Measurements from ENCODE around the gene LSM14B.
"Not testable (repeated sequence)": the region's sequence is repeated elsewhere in the genome, so short reads cannot be mapped to it uniquely, and the experiment has no call there.

Gene LSM14B

DNA sequence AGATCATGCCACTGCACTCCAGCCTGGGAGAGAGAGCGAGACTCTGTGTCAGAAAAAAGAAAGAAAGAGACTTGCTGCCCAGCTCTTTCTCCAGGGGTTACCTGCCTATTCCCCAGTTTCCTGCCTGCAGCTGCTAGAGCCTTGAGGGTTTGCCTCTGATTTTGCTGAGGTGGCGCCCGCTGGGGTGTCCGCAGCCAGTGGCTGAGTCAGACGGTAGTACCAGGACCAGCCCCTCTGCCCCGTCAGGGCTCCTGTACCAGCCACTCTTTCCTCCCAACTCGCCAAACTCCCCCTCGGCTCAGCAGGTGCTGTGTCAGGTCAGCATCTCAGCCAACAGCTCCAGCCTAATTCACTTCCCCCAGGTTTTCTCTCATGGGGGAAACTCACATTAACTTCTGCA lies 7.4 kb upstream of the LSM14B start:
- DNase-seq = no peak

DNA sequence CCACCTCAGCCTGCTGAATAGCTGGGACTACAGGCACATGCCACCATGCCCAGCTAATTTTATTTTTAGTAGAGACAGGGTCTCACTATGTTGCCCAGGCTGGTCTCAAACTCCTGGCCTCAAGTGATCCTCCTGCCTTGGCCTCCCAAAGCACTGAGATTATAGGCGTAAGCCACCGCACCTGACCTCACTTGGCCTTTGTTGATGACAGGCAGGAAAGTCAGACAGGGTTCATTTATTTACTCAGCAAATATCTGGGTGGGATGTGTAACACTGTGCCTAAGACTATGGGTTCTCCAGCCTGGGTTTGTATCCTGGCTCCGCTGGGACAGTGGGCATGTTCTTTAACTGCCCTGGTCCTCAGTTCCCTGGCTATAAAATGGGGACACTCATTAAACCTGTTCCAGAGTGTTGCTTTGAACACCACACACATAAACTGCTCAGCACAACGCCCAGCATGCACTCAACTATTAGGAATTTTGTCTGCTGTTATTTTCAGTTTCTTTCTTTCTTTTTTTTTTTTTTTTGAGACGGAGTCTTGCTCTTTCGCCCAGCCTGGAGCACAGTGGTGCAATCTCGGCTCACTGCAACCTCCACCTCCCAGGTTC lies 6.4 kb upstream of the LSM14B start:
- DNase-seq = not testable (repeated sequence)

DNA sequence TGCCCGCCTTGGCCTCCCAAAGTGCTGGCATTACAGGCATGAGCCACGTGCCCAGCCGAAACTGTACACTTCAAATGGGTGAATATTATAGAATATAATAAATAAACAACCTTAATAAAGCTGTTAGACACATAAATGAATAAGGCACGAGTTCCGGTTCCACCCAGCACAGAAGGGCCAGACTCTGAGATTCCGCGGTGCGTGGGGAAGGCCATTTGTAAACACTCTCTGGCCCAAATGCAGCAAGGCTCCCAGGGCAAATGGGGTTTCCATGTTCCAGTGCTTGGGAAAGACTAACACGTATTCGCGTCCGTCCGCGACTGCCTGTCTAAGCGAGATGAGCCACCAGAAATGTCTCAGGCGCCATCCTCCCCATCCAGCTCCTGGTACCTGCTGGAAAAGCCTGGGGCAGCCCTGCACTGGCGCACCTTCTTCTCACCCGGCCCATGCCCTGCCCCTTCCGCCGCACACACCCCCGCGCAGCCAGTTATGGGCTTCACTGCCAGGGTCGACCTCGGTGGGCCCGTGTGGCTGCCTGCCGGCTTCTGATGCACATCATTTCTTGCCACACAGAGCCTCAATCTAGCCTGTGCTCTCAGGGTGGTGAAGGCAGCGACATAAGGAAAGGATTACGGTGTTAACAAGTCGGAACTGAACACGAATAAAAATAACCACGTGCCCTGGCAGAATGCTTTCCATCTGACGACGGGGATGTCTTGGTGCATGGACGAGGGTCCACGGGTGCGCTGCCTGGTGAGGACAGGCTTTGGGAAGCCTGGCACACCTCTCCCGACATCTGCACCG lies 5.5 kb upstream of the LSM14B start:
- no peak for DNase-seq

- DNase-seq = no peak
Observed at GRCh38 chr20:62117362-62117646, 5.0 kb upstream of the LSM14B start.

- DNase-seq = no peak
Observed at GRCh38 chr20:62117658-62118057, 4.6 kb upstream of the LSM14B start.

DNA sequence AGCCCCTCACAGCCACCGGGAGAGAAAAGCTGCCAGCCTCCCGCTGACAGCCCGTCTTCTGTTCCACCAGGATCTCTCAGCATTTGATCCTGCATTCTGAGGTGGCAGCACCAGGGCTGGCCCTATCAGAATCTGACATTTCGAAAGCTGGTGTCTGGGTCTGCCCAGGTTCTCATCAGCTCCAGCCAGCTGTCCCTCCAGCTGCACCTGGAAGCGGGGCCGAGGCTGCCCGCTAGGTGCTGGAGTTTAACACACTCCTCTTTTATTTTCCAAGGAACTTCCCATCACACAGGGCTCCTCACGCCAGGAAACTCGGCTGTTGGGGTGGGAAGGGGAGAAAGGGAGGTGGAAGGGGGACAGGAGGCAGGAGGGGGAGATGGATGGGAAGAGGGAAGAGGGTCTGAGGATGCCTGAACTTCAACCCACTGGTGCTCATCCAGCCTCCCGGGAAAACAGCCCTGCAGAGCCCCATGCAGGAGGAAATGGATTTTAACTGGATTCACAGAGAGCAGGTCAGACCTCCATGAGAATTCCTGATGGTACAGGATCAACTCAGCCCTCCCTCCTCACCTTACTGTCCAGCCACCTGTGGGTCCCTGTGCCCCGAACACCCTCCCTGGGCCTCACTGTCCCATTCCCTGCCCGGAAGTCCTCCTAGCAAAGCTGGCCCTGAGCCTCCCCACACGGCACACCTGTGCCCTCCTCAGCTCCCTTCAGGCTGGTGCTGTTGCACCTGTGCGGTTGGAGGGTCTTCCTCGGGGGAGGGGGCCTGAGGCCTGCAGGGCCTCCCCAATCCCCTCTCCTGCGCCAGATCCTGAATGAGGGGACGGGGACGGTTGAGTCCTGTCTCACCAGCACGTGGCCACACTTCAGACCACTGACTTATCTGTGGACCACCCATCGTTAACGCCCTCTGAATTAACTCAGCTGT lies 3.9 kb upstream of the LSM14B start:
- no peak for DNase-seq

DNA sequence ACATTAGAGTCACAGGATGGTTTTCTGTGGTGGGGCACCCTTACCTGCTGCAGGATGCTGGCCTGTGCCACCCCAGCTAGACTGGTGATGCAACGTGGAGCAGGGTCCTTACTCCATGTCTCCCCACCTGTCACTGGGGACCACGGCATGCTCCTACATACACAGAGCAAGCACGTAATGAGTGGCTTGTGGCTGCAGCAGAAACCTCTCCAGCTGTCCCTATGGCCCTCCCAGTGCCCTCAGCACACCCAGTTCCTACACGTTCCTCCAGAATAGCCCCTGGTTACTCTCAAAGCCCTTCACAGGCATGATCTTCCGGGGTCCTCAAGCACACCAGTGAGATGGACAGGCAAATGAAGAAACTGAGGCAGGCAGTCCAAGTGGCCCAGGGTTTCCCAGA lies 3.2 kb upstream of the LSM14B start:
- no peak for DNase-seq

DNA sequence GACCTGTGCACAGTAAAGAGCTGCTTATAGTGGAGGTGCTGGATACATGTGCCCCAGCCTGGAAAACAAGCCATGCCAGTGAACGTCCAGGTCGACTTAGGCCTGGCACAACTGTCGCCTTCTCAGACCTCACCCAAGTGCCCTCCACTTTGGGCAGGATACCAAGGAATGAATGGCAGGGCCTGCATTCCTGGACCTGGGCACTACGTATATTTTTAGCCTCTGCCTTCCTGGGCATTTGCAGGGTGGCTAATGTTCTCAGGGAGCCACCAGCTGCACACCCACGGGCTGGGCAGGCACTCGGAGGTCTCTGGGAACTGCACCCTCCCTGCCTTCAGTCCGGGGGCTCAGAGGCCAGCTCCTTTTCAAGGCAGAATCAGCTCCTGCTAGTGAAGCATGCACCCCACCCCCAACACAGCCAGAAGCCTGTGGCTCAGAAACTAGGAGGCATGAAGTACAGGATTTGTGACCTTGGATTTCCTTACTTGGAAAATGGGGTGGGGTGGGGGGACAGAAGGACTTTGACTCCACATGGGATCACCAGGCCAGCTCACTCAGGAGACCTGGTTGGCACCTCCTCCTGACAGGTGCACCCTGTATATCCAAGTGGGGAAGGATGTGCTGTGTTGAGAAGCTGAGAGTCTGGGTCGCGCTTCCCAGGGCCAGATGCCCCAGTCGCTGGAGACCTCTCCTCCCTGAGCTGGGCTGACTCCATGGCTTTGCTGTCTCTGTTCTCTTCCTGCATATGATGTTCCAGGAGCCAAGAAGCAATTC lies 2.5 kb upstream of the LSM14B start:
- no peak for DNase-seq

DNA sequence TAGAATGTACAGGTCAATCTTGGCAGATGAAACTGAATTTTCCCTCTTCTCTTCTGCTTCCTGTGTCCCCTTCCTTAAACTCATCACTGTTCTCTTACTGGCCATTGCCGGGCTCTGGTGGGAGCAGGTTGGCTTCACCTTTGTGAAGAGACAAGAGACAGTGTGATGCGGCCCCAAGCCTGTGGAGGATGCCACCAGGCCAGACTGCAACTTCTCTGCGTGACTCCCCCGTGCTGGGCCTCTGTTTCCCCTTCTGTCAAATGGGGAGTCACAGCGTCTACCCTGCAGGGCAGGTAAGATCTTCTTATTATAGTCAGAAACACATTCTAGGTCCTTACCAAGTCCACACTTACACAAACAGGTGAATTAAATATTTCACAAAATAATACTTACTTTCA lies 1.9 kb upstream of the LSM14B start:
- no peak for DNase-seq

GRCh38 chr20:62120990-62121775 lies 1.1 kb upstream of the LSM14B start:
- peak; percentile 93 for DNase-seq

DNA sequence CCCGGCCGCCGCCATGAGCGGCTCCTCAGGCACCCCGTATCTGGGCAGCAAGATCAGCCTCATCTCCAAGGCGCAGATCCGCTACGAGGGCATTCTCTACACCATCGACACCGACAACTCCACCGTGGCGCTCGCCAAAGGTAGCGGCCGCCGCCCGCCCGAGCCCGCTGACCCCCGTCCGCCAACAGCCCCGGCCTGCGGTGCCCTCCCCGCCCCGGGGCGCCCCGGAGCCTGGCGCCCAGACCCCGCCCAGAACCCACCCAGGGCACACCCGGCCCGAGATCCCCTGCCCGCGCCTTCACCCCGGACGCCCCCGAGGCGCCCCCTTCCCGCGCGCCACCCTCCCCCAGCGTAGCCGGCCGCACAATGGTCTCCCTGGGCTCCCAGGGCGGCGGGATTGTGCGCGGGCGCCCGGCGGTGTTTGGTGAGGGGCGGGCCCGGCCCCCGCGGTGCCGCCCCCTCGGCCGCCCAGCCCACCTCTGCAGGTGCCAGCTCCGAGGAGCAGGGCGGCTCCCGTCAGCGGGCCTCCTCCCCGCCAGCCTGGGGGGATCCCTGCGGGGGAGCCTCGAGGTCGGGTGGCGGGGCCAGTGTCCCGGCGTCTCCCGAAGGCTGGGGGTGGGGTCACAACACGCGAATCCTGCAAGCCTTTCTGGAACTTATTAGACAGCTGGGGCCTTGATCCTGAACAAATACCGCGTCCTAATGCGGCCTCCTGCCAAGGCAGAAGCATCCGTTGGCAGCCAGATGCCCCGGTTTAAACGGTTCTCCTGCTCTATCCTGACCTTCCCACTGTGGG lies 577 bp downstream of the LSM14B start:
- DNase-seq = peak; percentile 30

DNA sequence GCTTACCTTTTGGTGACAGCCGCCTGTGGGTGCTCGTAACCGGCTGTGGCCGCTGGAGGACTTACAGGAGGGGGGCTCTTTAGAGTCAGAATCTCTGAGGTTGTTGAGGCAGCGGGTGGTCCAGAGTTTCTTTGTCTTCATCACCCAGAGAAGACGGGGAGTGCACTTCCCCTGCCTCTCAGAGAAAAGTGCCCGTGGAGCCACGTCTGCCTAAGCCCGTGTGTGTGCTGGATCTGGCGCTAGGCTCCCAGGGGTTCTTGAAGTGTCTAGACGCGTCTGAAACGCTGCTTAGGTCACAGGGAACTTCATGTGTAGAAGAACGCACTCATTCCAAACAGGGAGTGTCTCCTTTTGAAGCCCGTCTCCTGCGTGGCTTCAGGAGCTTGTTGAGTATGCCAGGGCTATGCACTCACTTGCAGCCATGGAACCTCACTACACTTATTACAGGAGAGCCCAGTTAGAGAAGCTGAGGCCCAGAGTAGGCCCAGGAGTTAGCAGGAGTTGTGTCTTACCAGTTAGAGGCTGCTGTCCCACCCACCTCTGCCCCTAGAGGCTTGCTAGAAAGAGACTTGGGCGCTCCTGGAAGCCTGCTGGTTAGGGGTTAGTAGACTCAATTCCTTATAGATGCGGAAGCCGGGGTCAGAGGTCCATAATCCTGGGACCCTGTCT lies 1.3 kb downstream of the LSM14B start:
- DNase-seq = peak; percentile 11

- DNase-seq = no peak
Observed at GRCh38 chr20:62126141-62126540, 3.9 kb downstream of the LSM14B start.

DNA sequence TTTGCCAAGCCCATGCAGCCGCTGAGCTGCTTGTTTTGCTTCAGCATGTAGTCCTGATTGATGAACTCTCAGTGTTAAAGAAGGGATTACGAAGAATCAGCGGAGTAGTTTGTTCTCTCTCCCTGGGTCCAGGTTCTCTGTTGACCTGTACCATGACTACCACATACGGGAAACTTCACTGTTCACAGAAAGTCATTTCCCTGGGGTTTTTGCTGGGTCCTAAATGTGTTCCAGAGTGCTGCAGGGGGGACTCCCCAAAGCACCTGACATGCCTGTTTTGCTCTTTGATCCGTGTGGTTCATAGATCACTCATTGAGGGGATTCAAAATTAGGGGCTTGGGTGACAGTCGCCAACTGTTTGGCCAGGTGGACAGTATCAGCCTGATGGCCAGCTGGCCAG lies 5.5 kb downstream of the LSM14B start:
- no peak for DNase-seq

DNA sequence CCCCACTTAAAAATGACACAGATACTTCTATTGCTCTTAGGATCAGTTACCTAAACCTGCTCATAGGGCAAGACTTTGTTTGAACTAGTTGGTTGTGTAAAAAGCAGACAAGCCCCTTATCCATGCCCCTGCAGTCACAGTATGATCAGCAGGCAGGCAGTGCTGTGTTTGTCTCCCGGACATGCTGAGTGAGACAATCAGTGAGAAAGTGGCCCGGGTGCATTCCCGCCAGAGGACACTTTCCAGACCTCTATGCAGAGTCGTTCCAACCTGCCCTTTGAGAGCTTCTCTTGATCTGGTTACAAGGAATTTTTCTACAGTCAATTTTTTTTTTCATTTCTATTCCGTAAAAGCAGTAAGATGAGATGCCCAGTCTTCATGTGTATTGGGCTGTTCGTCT lies 6.2 kb downstream of the LSM14B start:
- no peak for DNase-seq

- DNase-seq = no peak
Observed at GRCh38 chr20:62129731-62130531, 7.7 kb downstream of the LSM14B start.

DNA sequence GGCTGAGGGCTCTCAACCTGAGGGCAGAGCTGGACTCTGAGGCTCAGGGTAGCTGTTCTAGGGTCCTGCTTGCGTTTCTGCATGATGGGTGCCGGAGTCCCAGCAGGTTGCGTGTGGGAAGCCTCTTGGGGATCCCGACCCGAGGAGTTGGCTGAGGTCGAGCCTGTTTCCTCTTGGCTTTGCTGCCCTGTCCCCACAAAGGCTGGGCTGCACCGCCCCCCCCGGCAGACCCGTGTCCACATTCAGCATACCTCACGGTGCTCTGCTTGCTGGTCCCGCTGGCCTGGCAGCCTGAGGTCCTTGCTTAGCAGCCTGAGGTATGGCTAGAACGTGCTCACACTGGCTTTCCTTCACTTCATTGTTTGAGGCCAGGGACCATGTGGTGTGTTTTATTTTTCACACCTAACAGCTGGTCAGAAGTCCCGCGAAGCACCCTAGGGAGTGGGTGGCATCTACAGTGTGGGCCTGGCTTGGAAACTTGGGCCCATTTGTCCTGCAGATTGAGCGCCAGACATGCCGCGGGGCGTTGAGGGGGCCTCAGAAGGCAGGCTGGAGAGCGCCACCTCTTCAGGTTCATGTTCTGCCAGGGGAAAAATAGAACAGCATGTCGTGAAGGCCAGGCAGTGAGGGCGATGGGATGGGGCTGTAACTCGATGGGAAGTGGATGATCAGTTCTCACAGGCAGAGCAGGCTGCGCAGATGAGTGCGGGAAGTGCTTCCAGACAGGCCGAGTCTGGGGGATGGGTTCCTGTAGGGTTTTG lies 9.5 kb downstream of the LSM14B start:
- DNase-seq = no peak

DNA sequence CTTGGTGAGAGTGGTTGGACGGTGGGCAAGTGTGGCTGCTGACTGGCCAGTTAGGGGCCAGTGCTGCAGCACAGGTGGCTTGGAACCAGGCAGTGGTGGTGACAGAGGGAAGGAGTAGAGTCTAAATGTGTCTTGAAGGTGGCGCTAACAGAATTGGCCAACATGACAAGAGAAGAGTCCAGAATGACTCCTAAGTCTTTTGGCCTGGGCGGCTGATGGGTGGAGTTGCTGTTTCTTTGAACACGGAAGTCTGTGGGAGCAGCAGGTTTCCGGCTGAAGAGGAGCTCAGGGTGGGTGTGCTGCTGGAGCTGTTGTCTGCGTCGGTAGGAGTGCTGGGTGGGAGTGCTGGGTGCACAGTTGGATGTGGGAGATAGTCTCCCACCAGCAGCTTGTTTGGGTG lies 10.1 kb downstream of the LSM14B start:
- DNase-seq = no peak
